ENCODE data around the gene VDR.
A peak's percentile ranks its signal among the peaks of the same experiment; 100 is the strongest.

Gene VDR

GRCh38 chr12:47927346-47927745 lies 22.6 kb upstream of the VDR start:
- no peak for DNase-seq

- DNase-seq: no peak
Measured at GRCh38 chr12:47921907-47922306, 17.1 kb upstream of the VDR start.

- no peak for DNase-seq
Measured at GRCh38 chr12:47920913-47921312, 16.1 kb upstream of the VDR start.

GRCh38 chr12:47913081-47913480 lies 8.3 kb upstream of the VDR start:
- DNase-seq: no peak

GRCh38 chr12:47912556-47912955 lies 7.8 kb upstream of the VDR start:
- DNase-seq: no peak

- no peak for DNase-seq
Measured at GRCh38 chr12:47910981-47911380, 6.2 kb upstream of the VDR start.

GRCh38 chr12:47910486-47910885 lies 5.7 kb upstream of the VDR start:
- no peak for DNase-seq

GRCh38 chr12:47909839-47910465 lies 5.2 kb upstream of the VDR start:
- no peak for DNase-seq

GRCh38 chr12:47908738-47909137 lies 3.9 kb upstream of the VDR start:
- DNase-seq: no peak

GRCh38 chr12:47907851-47908454 lies 3.2 kb upstream of the VDR start:
- no peak for DNase-seq

GRCh38 chr12:47903927-47904712 lies 674 bp downstream of the VDR start:
- peak; percentile 57 to 73 for DNase-seq

GRCh38 chr12:47903151-47903611 lies 1.6 kb downstream of the VDR start:
- no peak for DNase-seq

GRCh38 chr12:47902131-47902639 lies 2.6 kb downstream of the VDR start:
- no peak for DNase-seq

GRCh38 chr12:47901718-47902093 lies 3.1 kb downstream of the VDR start:
- no peak for DNase-seq

GRCh38 chr12:47901063-47901717 lies 3.6 kb downstream of the VDR start:
- DNase-seq: no peak

- no peak for DNase-seq
Measured at GRCh38 chr12:47900131-47901062, 4.4 kb downstream of the VDR start.

- DNase-seq: no peak
Measured at GRCh38 chr12:47899466-47899865, 5.3 kb downstream of the VDR start.

GRCh38 chr12:47896633-47897032 lies 8.2 kb downstream of the VDR start:
- no peak for DNase-seq

- DNase-seq: no peak
Measured at GRCh38 chr12:47896022-47896421, 8.8 kb downstream of the VDR start.

GRCh38 chr12:47894652-47895051 lies 10.1 kb downstream of the VDR start:
- no peak for DNase-seq

- DNase-seq: no peak
Measured at GRCh38 chr12:47894068-47894467, 10.7 kb downstream of the VDR start.

- no peak for DNase-seq
Measured at GRCh38 chr12:47892819-47893218, 12.0 kb downstream of the VDR start.
